Smooth muscle cell (in vitro differentiated cells): ENCODE measurements around the gene BCAS3. TPM values are rescaled to one million over a fixed set of nuclear protein-coding genes. Genes with fewer than 3 reads are reported as not detected.

ENCODE experiments used
- DNase-seq: peaks from one replicate; lab custom pipeline; 2025; ENCODE audit not compliant: unreplicated experiment; lab: John Stamatoyannopoulos, UW
- H2AFZ ChIP-seq: fragments of 200-600 bp; sonication (generic); 2 replicates; pipeline ENCODE4 v1.6.0; 2016; ENCODE audit warnings: antibody characterized with exemption, low read depth, mild to moderate bottlenecking
- H3F3A ChIP-seq: fragments of 200-600 bp; sonication (generic); 2 replicates; pipeline ENCODE4 v1.6.0; 2017; ENCODE audit warnings: antibody characterized with exemption, low read depth
- H3K27ac ChIP-seq: fragments of 200-600 bp; sonication (generic); 2 replicates; pipeline ENCODE4 v1.5.1; 2016; ENCODE audit warnings: low read depth, mild to moderate bottlenecking
- H3K27me3 ChIP-seq: fragments of 200-600 bp; sonication (generic); 2 replicates; pipeline ENCODE4 v1.6.1; 2016; ENCODE audit warnings: low read depth, mild to moderate bottlenecking
- H3K36me3 ChIP-seq: fragments of 200-600 bp; sonication (generic); 2 replicates; pipeline ENCODE4 v1.5.1; 2016; ENCODE audit warnings: low read depth
- H3K4me1 ChIP-seq: fragments of 200-600 bp; sonication (generic); 2 replicates; pipeline ENCODE4 v1.5.1; 2016; ENCODE audit warnings: low read depth
- H3K4me2 ChIP-seq: fragments of 200-600 bp; sonication (generic); 2 replicates; pipeline ENCODE4 v1.6.0; 2016; ENCODE audit warnings: mild to moderate bottlenecking
- H3K4me3 ChIP-seq: fragments of 200-600 bp; sonication (generic); 2 replicates; pipeline ENCODE4 v1.5.1; 2016; ENCODE audit warnings: mild to moderate bottlenecking
- H3K79me2 ChIP-seq: fragments of 200-600 bp; sonication (generic); 2 replicates; pipeline ENCODE4 v1.6.0; 2016; ENCODE audit warnings: low read depth, mild to moderate bottlenecking
- H3K9ac ChIP-seq: fragments of 200-600 bp; sonication (generic); 2 replicates; pipeline ENCODE4 v1.6.0; 2016; ENCODE audit warnings: low read depth
- H3K9me3 ChIP-seq: fragments of 200-600 bp; sonication (generic); replicated peaks from 2 replicates; pipeline ENCODE4 v1.5.1; 2016; ENCODE audit warnings: low read depth
- H4K20me1 ChIP-seq: fragments of 200-600 bp; sonication (generic); 2 replicates; pipeline ENCODE4 v1.6.0; 2016; ENCODE audit warnings: low read depth
- WGBS: methylation state at CpG from one replicate; pipeline ENCODE4 v1.1.7; 2016; ENCODE audit warnings: low lambda C conversion rate; 5-methylcytosine and 5-hydroxymethylcytosine counted together
- polyA plus RNA-seq: library from polyadenylated mRNA; unstranded; fragments of >200 nt; fragmentation: Nextera tagmentation; extraction: Ambion mirVana; gene quantifications from 2 replicates; pipeline ENCODE4 v1.2.1, GENCODE V29; 2016
- total RNA-seq: library from RNA; depleted of rRNA; stranded (reverse); fragments of >200 nt; gene quantifications from 2 replicates; pipeline ENCODE4 v1.2.3, GENCODE V29; 2014
- TF ChIP-seq, protein P1 (sequence below): fragments of 200-600 bp; sonication (generic); IDR thresholded peaks from 2 replicates; pipeline ENCODE4 v1.5.1; 2017; ENCODE audit warnings: borderline replicate concordance, mild to moderate bottlenecking, antibody characterized with exemption; ENCODE audit not compliant: insufficient read depth, poor library complexity, severe bottlenecking

BCAS3 gene
- total and polyA plus RNA-seq, 2 experiments from 2014 or later, result 17.2 to 54.5 TPM

DNA sequence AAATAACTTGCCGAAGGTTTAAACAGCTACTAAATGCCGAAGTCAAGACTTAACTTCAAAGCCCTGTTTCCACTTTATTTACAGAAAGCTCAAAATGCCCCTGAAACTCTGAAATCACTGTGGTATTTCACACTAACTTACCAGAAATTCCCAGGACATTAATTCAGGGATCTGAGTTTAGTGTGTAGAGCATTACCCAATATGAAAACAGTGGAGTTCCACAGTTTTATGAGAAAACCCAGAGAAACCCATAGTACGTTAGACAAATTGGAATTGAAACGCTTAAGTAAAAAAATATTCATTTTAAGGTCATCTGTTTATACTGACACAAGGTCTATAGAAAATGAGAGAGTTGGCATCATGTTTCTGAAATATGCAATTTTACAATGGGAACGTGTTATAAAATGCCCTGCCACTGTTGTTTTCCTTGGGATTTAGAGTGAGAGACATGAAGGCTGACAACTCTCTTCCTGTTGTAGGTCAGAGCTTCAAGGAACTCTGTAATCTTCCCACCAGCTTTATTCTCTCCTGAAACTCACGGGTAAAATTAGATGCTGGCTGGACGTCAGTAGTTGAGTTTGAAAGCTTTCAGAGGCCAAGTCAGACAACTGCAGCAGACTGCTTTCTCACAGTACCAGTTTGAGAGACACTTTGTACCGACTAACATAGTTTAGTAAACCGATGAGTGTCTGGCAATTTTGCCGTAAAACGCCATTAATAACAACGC, 582.6 kb downstream of the BCAS3 start:
- Histone ChIP-seq H3K4me1 (peaks cover 31% of the 10 kb centered on the region), H3K4me3 (no peak overlapping the region), H3K79me2 (no peaks in the 10 kb centered on the region), H3K36me3 (no peaks in the 10 kb centered on the region), H3K9me3 (no peaks in the 10 kb centered on the region), H3K27me3 (no peaks in the 10 kb centered on the region), H2AFZ (peak overlapping the region; percentile 29), H3F3A (peaks cover 25% of the 10 kb centered on the region), H3K4me2 (peak overlapping the region; percentile 77), H3K9ac (peak overlapping the region; percentile 38), H3K27ac (peak overlapping the region; percentile 87), H4K20me1 (no peaks in the 10 kb centered on the region)
- 18% methylated on average over 12 of the region's 12 CpGs for WGBS
- DNase-seq, result no peak
- TF ChIP-seq, protein P1, sequence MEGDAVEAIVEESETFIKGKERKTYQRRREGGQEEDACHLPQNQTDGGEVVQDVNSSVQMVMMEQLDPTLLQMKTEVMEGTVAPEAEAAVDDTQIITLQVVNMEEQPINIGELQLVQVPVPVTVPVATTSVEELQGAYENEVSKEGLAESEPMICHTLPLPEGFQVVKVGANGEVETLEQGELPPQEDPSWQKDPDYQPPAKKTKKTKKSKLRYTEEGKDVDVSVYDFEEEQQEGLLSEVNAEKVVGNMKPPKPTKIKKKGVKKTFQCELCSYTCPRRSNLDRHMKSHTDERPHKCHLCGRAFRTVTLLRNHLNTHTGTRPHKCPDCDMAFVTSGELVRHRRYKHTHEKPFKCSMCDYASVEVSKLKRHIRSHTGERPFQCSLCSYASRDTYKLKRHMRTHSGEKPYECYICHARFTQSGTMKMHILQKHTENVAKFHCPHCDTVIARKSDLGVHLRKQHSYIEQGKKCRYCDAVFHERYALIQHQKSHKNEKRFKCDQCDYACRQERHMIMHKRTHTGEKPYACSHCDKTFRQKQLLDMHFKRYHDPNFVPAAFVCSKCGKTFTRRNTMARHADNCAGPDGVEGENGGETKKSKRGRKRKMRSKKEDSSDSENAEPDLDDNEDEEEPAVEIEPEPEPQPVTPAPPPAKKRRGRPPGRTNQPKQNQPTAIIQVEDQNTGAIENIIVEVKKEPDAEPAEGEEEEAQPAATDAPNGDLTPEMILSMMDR, result no peak

DNA sequence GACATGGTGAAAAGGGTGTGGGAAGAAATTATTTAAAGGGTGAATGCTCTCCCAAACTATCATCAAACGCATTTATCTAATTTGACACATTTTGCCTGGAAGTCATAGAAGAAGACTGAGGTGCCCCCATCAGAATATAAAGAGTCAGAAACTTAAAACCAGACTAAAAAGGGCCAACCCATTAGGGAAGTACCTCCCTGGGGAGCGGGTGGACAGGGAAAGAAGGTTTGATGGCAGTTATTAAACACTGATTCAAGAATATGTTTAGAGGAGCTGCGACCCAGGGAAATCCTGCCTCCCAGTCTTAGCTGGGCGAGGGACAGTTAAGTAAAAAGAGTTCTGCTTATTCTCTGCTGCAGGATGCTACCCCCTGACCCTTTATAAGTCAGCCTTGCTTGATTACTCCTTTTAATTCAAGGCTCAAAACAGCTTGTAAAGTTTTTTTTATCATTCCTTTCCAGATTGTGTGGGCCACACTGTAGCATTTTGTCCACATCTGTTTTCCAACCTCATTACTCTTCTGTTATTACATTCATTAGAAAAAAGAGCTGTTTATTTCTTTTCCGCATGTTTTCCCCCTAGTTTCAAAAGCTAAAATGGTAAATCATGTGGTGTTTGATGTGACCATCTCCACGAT, 583.5 kb downstream of the BCAS3 start:
- Histone ChIP-seq H3K79me2 (no peaks in the 10 kb centered on the region), H4K20me1 (no peaks in the 10 kb centered on the region), H3F3A (peaks cover 25% of the 10 kb centered on the region), H2AFZ (peak overlapping the region; percentile 29), H3K36me3 (no peaks in the 10 kb centered on the region), H3K27ac (peak overlapping the region; percentile 87), H3K9ac (peak overlapping the region; percentile 38), H3K4me2 (peak overlapping the region; percentile 77), H3K4me3 (no peak overlapping the region), H3K9me3 (no peaks in the 10 kb centered on the region), H3K4me1 (peaks cover 26% of the 10 kb centered on the region), H3K27me3 (no peaks in the 10 kb centered on the region)
- WGBS, result 37% methylated on average over 6 of the region's 6 CpGs
- TF ChIP-seq, protein P1, result no peak
- DNase-seq, result no peak

DNA sequence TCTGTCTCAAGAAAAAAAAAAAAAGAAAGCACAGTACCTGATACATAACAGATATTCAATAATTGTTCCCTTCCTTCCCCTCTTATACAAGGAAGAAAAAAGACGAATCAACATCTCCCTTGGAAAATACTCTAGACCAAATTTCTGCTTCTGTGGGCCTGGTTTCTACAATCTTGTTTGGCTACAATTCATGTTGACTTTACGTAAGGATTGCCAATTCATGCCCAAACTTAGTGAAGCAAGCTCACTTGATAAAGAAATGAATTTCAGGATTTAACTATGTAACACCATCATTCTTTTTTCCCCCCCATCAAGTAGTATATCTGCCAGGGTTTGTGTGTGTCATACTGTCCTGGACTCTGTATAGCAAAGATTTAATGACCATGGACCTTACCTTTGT, 587.7 kb downstream of the BCAS3 start:
- H3K79me2 ChIP-seq, result no peaks in the 10 kb centered on the region
- no peak overlapping the region for H3K9ac ChIP-seq
- peaks cover 10% of the 10 kb centered on the region for H3F3A ChIP-seq
- no peak for DNase-seq
- TF ChIP-seq, protein P1, result no peak
- H3K4me1 ChIP-seq, result peaks cover 17% of the 10 kb centered on the region
- no peaks in the 10 kb centered on the region for H3K27me3 ChIP-seq
- no peaks in the 10 kb centered on the region for H3K9me3 ChIP-seq
- no peak overlapping the region for H3K27ac ChIP-seq
- H3K4me3 ChIP-seq, result no peak overlapping the region
- no peak overlapping the region for H3K4me2 ChIP-seq
- no peaks in the 10 kb centered on the region for H3K36me3 ChIP-seq
- no peak overlapping the region for H2AFZ ChIP-seq
- 95% methylated on average over 2 of the region's 2 CpGs for WGBS
- no peaks in the 10 kb centered on the region for H4K20me1 ChIP-seq
